Neuronal stem cell (in vitro differentiated cells): ENCODE data around the gene MTUS2.

ENCODE experiments used
- DNase-seq: peaks from one replicate; pipeline ENCODE4 v3.0.0-alpha.2; 2013; ENCODE audit warnings: low spot score
- H2AFZ ChIP-seq: one replicate; pipeline ENCODE4 v1.6.1; 2013; ENCODE audit warnings: mild to moderate bottlenecking, low read length, inconsistent platforms
- H2AK5ac ChIP-seq: 2 replicates; pipeline ENCODE4 v1.6.1; 2013; ENCODE audit warnings: low read depth, mild to moderate bottlenecking, inconsistent platforms, low read length, moderate library complexity, mixed read lengths
- H2BK120ac ChIP-seq: 2 replicates; pipeline ENCODE4 v1.6.1; 2013; ENCODE audit warnings: low read depth, mild to moderate bottlenecking, inconsistent platforms, low read length, moderate library complexity, mixed read lengths
- H2BK12ac ChIP-seq: one replicate; pipeline ENCODE4 v1.6.1; 2013; ENCODE audit warnings: low read length, inconsistent platforms
- H2BK15ac ChIP-seq: 2 replicates; pipeline ENCODE4 v1.6.1; 2013; ENCODE audit warnings: mild to moderate bottlenecking, low read length, inconsistent platforms, mixed read lengths
- H2BK5ac ChIP-seq: one replicate; pipeline ENCODE4 v1.6.1; 2013; ENCODE audit warnings: inconsistent platforms, mild to moderate bottlenecking, low read length, moderate library complexity
- H3K14ac ChIP-seq: one replicate; pipeline ENCODE4 v1.6.1; 2013; ENCODE audit warnings: low read length, inconsistent platforms
- H3K18ac ChIP-seq: 2 replicates; pipeline ENCODE4 v1.6.1; 2013; ENCODE audit warnings: low read length, inconsistent platforms
- H3K23ac ChIP-seq: 2 replicates; pipeline ENCODE4 v1.6.1; 2013; ENCODE audit warnings: low read depth, mild to moderate bottlenecking, mixed read lengths, low read length, inconsistent platforms; ENCODE audit not compliant: poor library complexity
- H3K27ac ChIP-seq: replicated peaks from 3 replicates; pipeline ENCODE4 v1.5.1; 2013; ENCODE audit warnings: low read length, inconsistent platforms
- H3K27me3 ChIP-seq, 3 experiments: 2 replicates each; pipeline ENCODE4 v1.6.1; 2013; ENCODE audit warnings: low read length in 3 of 3, mild to moderate bottlenecking in 2 of 3, inconsistent platforms in 1 of 3, low read depth in 1 of 3, mixed read lengths in 1 of 3, moderate library complexity in 1 of 3; ENCODE audit not compliant: control insufficient read depth in 3 of 3, insufficient read depth in 3 of 3
- H3K36me3 ChIP-seq, 2 donors: replicated peaks in 1 of 2; 2 replicates each; pipeline ENCODE4 v1.6.1; 2013; ENCODE audit warnings: low read length in 2 of 2; ENCODE audit not compliant: control insufficient read depth in 2 of 2, insufficient read depth in 2 of 2
- H3K4ac ChIP-seq: 2 replicates; pipeline ENCODE4 v1.6.1; 2013; ENCODE audit warnings: inconsistent platforms, mild to moderate bottlenecking, low read length, moderate library complexity
- H3K4me1 ChIP-seq, 2 donors: 1 replicate in 1 of 2; 2 replicates in 1 of 2; pipeline ENCODE4 v1.6.1; 2013; ENCODE audit warnings: low read length in 2 of 2, low read depth in 1 of 2; ENCODE audit not compliant: control insufficient read depth in 2 of 2, insufficient read depth in 1 of 2
- H3K4me2 ChIP-seq: one replicate; pipeline ENCODE4 v1.6.1; 2013; ENCODE audit warnings: mild to moderate bottlenecking, low read length, inconsistent platforms; ENCODE audit not compliant: insufficient read depth, poor library complexity, severe bottlenecking
- H3K4me3 ChIP-seq, 2 donors: 2 replicates each; pipeline ENCODE4 v1.5.1; 2013; ENCODE audit warnings: low read length in 2 of 2, mild to moderate bottlenecking in 2 of 2, inconsistent platforms in 1 of 2, moderate library complexity in 1 of 2
- H3K79me1 ChIP-seq: one replicate; pipeline ENCODE4 v1.6.1; 2013; ENCODE audit warnings: low read depth, mild to moderate bottlenecking, inconsistent platforms, low read length, moderate library complexity
- H3K9ac ChIP-seq: one replicate; pipeline ENCODE4 v1.6.1; 2013; ENCODE audit warnings: mild to moderate bottlenecking, low read depth, low read length, inconsistent platforms; ENCODE audit not compliant: poor library complexity
- H3K9me3 ChIP-seq, 2 donors: replicated peaks in 1 of 2; 2 replicates each; pipeline versions ENCODE3 to v1.6.1; 2013; ENCODE audit warnings: low read length in 2 of 2, mild to moderate bottlenecking in 2 of 2, inconsistent platforms in 1 of 2, low read depth in 1 of 2, mixed read lengths in 1 of 2, moderate library complexity in 1 of 2; ENCODE audit not compliant: control insufficient read depth in 2 of 2, insufficient read depth in 1 of 2
- H4K8ac ChIP-seq: one replicate; pipeline ENCODE4 v1.6.1; 2013; ENCODE audit warnings: low read depth, mild to moderate bottlenecking, inconsistent platforms, low read length, moderate library complexity
- H4K91ac ChIP-seq: one replicate; pipeline ENCODE4 v1.6.1; 2013; ENCODE audit warnings: low read length, low read depth, mild to moderate bottlenecking, inconsistent platforms; ENCODE audit not compliant: poor library complexity
- WGBS, 2 donors: extraction: QIAGEN DNeasy Blood & Tissue Kit; methylation state at CpG; one replicate each; pipeline ENCODE4 v1.1.7; 2013; ENCODE audit warnings: missing lambda C conversion rate in 2 of 2, mixed read lengths in 1 of 2; ENCODE audit not compliant: insufficient read length in 2 of 2, insufficient replicate concordance in 1 of 2; ENCODE audit errors: extremely low coverage in 2 of 2; 5-methylcytosine and 5-hydroxymethylcytosine counted together

The MTUS2 gene

DNA sequence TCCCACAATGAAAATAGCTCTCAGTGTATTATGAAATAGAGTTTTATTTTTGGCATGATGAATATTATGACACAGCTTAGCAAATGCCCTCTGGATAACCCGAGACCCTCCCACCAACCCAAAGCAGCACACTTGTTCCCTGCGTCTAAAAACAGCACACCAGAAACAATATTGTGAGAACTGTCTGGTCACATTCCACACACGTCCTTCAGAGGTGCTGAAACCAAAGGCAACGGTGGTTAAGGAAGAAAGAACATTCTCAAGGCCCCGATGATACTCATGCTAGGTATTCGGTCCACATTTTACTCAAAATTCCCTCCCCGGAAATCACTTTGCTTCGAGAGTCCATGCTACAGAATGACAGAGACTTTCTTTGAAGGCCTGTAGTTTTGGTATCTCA is 618.6 kb downstream of the MTUS2 start:
- H3K4me1 ChIP-seq, result no peaks in the 10 kb centered on the region
- no peak overlapping the region for H2AK5ac ChIP-seq
- H3K9me3 ChIP-seq, result no peaks in the 10 kb centered on the region
- H3K4me2 ChIP-seq, result no peak overlapping the region
- no CpG with 5 or more reads among the region's 8 CpGs for WGBS, 2 donors
- H3K27me3 ChIP-seq, result peaks cover 0 to 16% (median 0%) of the 10 kb centered on the region in 3 experiments
- H3K27ac ChIP-seq, result no peak overlapping the region
- no peak overlapping the region for H2AFZ ChIP-seq
- no peaks in the 10 kb centered on the region for H3K79me1 ChIP-seq
- no peak overlapping the region for H4K8ac ChIP-seq
- no peak overlapping the region for H2BK5ac ChIP-seq
- H3K18ac ChIP-seq, result no peak overlapping the region
- DNase-seq, result no peak
- H3K4ac ChIP-seq, result no peak overlapping the region
- H3K4me3 ChIP-seq, result no peak overlapping the region
- no peak overlapping the region for H3K23ac ChIP-seq
- H3K9ac ChIP-seq, result no peak overlapping the region
- no peak overlapping the region for H2BK12ac ChIP-seq
- H3K36me3 ChIP-seq, result no peaks in the 10 kb centered on the region
- H2BK15ac ChIP-seq, result no peak overlapping the region
- H3K14ac ChIP-seq, result no peak overlapping the region
- no peak overlapping the region for H4K91ac ChIP-seq
- H2BK120ac ChIP-seq, result no peak overlapping the region

GRCh38 chr13:29439601-29440388 is 619.7 kb downstream of the MTUS2 start:
- Histone ChIP-seq H2BK120ac (no peak overlapping the region), H2AFZ (no peak overlapping the region), H3K27ac (no peak overlapping the region), H4K8ac (no peak overlapping the region), H3K27me3 (peaks cover 0 to 13% (median 0%) of the 10 kb centered on the region in 3 experiments), H3K4me3 (no peak overlapping the region), H2BK12ac (no peak overlapping the region), H2BK5ac (no peak overlapping the region), H3K23ac (no peak overlapping the region), H3K18ac (no peak overlapping the region), H3K9ac (no peak overlapping the region), H2AK5ac (no peak overlapping the region), H3K4me2 (no peak overlapping the region), H2BK15ac (no peak overlapping the region), H3K4ac (no peak overlapping the region), H4K91ac (no peak overlapping the region), H3K9me3 (no peaks in the 10 kb centered on the region), H3K79me1 (no peaks in the 10 kb centered on the region), H3K36me3 (no peaks in the 10 kb centered on the region), H3K14ac (no peak overlapping the region), H3K4me1 (no peaks in the 10 kb centered on the region)
- no CpG with 5 or more reads among the region's 10 CpGs for WGBS, 2 donors
- no peak for DNase-seq

DNA sequence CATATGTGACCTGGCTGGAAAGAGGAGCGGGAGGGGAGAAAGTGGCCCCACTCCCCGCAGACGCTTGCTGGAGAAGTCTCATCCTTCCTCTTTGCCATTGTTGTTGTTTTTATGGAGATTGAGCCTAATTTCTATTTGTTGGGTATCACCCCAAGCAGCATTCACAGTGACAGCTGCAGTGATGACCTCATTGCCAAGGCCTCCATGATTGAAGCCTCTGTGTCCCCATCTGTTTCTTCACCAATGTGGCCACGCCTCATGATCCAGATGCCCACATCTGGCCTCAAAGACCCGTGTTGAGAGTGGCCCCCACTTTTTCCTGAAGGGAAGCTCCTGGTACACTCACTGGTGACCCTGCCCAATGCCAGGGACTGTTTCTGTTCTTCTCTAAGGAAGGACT is 621.2 kb downstream of the MTUS2 start:
- Histone ChIP-seq H3K9ac (no peak overlapping the region), H3K27me3 (peaks cover 0 to 13% (median 0%) of the 10 kb centered on the region in 3 experiments), H3K79me1 (no peaks in the 10 kb centered on the region), H3K4me1 (no peaks in the 10 kb centered on the region), H3K36me3 (no peaks in the 10 kb centered on the region), H3K27ac (no peak overlapping the region), H3K4ac (no peak overlapping the region), H2AK5ac (no peak overlapping the region), H3K23ac (no peak overlapping the region), H3K14ac (no peak overlapping the region), H2AFZ (no peak overlapping the region), H3K4me3 (no peak overlapping the region), H3K9me3 (no peaks in the 10 kb centered on the region), H2BK12ac (no peak overlapping the region), H3K18ac (no peak overlapping the region), H4K8ac (no peak overlapping the region), H3K4me2 (no peak overlapping the region), H2BK120ac (no peak overlapping the region), H4K91ac (no peak overlapping the region), H2BK5ac (no peak overlapping the region), H2BK15ac (no peak overlapping the region)
- no peak for DNase-seq
- no CpG with 5 or more reads among the region's 5 CpGs for WGBS, 2 donors

DNA sequence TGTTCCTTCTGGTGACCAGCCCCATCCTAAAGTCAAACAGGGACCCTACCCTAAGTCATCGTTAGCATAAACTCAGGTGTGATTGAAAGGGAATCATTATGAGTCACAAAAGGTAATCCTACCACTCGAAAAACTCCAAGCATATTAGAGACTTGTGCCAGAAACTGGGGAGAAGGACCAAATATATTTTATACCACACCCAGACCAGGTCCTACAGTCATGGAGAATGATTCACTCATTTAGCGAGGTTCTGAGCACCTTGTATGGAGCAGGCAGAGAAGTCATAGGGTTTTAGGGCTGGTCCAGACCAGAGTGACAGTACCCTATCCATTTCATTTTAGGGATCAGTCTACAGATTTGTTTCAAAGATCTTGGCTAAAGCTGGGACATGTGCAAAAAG is 625.9 kb downstream of the MTUS2 start:
- Histone ChIP-seq H2AK5ac (no peak overlapping the region), H3K18ac (no peak overlapping the region), H3K4me3 (no peak overlapping the region), H3K27ac (no peak overlapping the region), H3K4ac (no peak overlapping the region), H2BK120ac (no peak overlapping the region), H2BK15ac (no peak overlapping the region), H3K9me3 (no peaks in the 10 kb centered on the region), H3K4me1 (no peaks in the 10 kb centered on the region), H3K9ac (no peak overlapping the region), H3K23ac (no peak overlapping the region), H3K14ac (no peak overlapping the region), H3K4me2 (no peak overlapping the region), H2BK5ac (no peak overlapping the region), H3K79me1 (no peaks in the 10 kb centered on the region), H4K8ac (no peak overlapping the region), H2AFZ (no peak overlapping the region), H3K36me3 (no peaks in the 10 kb centered on the region), H3K27me3 (peaks cover 0 to 10% (median 0%) of the 10 kb centered on the region in 3 experiments), H2BK12ac (no peak overlapping the region), H4K91ac (no peak overlapping the region)
- no CpG with 5 or more reads among the region's 3 CpGs for WGBS, 2 donors
- no peak for DNase-seq
